ENCODE results near the gene DENND6B. TPM values are rescaled to one million over a fixed set of nuclear protein-coding genes. Genes with fewer than 3 reads are reported as not detected.
"Not testable (repeated sequence)": the region's sequence is repeated elsewhere in the genome, so short reads cannot be mapped to it uniquely, and the experiment has no call there.

DENND6B gene, protein sequence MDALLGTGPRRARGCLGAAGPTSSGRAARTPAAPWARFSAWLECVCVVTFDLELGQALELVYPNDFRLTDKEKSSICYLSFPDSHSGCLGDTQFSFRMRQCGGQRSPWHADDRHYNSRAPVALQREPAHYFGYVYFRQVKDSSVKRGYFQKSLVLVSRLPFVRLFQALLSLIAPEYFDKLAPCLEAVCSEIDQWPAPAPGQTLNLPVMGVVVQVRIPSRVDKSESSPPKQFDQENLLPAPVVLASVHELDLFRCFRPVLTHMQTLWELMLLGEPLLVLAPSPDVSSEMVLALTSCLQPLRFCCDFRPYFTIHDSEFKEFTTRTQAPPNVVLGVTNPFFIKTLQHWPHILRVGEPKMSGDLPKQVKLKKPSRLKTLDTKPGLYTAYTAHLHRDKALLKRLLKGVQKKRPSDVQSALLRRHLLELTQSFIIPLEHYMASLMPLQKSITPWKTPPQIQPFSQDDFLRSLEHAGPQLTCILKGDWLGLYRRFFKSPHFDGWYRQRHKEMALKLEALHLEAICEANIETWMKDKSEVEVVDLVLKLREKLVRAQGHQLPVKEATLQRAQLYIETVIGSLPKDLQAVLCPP
- polyA plus RNA-seq = 1 to 10 TPM; 2.0 to 4.0 (median 2.5) TPM

DNA sequence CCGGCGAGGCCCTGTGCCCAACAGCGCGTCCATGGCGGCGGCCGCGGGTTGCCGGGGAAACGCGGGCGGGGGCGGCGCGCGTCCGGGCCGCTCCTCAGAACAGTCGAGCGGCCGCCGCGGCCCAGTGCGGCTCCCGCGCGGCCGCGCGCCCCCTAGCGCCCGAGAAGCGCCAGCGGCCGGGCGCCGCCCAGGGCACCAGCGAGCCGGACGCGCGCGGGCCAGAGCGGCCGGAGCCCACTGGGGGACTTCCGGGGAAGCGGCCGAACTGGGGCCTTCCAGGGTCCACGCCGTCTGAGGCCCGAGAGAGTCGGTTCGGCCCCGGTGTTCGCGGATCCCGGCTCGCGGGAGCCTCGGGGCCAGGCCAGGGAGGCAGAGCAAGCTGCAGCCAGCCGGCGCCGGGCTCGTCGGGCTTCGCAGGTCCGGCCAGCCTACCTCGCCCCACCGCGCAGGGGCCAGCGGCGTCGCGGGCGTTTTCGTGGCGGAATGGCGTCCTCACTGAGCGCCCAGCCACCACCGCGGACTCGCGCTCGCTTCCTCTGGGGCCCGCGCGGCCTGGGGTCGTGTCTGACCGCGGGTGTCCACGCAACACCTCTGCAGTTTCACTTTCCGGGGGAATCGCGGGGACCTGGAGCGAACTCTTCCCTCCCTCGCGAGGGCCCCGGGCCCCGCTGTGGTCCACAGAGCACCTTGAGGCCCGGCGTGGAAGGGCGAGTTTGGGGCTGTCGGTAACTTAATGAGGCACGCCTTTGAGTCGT lies at the start of gene DENND6B:
TSS of gene DENND6B (minus strand) at position 57 of the 755 bp plus-strand sequence. CDS start at position 33, 24 bp downstream.
- H3K27ac ChIP-seq (ENCODE audit: low read depth, low read length) = peak within 1 kb of the TSS; percentile 29
- WGBS, 3 donors = 1 to 2% (median 1%) methylated on average over 80 to 105 of the region's 105 CpGs

DNA sequence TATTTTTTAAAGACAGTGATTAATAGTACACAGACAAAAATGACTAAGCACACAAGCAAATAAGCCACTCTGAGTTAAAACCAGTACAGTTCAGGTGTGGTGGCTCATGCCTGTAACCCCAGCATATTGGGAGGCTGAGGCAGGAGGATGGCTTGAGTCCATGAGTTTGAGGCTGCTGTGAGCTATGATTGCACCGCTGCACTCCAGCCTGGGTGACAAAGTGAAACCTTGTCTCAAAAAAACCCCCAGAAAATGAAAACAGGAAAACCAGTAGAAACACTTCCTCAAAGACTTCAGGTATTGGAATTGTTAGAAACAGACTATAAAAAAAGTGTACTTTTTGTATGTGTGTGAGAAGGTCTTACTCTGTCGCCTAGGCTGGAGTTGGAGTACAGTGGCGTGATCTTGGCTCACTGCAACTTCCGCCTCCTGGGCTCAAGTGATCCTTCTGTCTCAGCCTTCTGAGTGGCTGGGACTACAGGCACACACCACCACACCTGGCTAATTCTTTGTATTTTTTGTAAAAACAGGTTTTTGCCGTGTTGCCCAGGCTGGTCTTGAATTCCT lies 49.4 kb upstream of the DENND6B start:
- H3K27ac ChIP-seq (ENCODE audit: low read depth, low read length) = no peak overlapping the region

DNA sequence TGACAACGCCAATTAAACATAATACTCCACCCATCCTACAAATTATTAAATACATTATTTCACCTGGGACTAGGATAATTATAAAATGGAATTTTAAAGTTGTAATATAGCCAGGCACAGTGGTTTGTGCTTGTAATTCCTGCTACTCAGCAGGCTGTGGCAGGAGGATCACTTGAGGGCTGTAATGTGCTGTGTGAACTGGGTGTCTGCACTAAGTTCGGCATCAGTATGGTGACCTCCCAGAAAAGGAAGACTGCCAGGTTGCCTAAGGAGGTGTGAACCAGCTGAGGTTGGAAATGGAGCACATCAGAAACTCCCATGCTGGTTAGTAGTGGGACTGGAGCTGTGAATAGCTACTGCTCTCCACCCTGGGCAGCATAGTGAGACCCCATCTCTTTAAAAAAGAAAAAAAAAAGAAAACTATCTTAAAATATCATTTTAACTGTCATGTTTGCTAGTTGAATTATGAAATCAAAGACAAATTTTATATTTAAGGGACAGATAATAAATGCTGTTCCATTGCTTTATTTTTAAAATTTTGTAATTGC lies 44.4 kb upstream of the DENND6B start:
- WGBS, 3 donors = 96 to 100% (median 99%) methylated on average over 2 of the region's 2 CpGs
- no peak overlapping the region for H3K27ac ChIP-seq (ENCODE audit: low read depth, low read length)

More for the DNA sequence above, 49.4 kb upstream of the DENND6B start:
- 65 to 92% (median 81%) methylated on average over 5 of the region's 5 CpGs for WGBS, 3 donors

DNA sequence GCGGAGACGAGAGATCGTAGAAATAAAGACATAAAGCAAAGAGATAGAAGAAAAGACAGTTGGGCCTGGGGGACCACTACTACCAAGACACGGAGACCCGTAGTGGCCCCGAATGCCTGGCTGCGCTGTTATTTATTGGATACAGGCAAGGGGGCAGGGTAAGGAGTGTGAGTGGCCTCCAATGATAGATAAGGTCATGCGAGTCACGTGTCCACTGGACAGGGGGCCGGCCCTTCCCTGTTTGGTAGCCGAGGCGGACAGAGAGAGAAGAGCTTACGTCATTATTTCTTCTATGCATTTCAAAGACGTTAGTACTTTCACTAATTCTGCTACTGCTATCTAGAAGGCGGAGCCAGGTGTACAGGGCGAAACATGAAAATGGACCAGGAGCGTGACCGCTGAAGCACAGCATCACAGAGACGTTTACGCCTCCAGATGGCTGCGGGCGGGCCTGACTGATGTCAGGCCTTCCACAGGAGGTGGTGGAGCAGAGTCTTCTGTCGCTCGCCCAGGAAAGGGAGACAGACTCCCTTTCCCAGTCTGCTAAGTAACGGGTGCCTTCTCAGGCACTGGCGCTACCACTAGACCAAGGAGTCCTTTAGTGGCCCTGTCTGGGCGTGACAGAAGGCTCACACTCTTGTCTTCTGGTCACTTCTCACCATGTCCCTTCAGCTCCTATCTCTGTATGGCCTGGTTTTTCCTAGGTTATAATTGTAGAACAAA lies 41.1 kb upstream of the DENND6B start:
- WGBS, 3 donors = 92 to 97% (median 94%) methylated on average over 27 of the region's 27 CpGs
- no peak overlapping the region for H3K27ac ChIP-seq (ENCODE audit: low read depth, low read length)

DNA sequence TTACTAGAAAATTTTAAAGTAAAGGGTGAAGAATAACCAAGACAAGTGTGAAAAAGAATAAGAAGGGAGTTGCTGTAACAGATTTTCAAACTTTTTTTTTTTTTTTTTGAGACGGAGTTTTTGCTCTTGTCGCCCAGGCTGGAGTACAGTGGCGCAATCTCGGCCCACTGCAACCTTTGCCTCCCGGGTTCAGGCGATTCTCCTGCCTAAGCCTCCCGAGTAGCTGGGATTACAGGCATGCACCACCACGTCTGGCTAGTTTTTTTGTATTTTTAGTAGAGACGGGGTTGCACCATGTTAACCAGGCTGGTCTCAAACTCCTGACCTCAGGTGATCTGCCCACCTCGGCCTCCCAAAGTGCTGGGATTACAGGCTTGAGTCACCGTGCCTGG lies 37.0 kb upstream of the DENND6B start:
- WGBS, 3 donors = 90 to 94% (median 91%) methylated on average over 11 of the region's 11 CpGs
- not testable (repeated sequence) for H3K27ac ChIP-seq (ENCODE audit: low read depth, low read length)

DNA sequence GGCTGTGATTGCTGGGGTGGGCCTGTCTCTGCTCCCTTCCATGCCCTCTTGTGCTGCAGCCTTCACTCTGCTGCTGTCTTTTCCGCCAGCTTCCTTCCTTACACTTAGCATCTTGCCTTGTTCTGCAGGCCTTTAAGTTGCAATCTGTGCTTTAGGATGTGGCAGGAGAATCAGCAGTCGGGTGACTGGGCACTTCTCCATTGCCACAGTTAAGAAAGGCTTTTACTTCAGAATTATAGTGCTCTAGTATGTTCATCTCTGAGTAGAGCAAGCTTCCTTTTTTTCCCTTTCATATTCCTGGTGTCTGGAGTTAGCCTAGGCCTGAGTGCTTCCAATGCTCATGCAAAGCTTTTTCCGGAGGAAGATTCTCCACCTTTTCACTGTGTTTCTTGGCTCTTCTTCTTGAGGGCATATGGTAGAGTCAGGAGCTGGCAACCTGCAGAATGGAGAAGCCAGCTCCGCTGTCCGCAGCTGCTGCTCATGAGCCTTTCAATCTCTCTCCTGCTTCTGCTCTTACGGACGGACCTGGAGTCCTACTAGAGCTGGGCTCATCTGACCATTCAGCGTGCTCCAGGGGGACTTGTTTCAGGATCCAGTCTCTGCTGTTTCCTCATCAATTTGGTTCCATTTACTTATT lies 36.5 kb upstream of the DENND6B start:
- WGBS, 3 donors = 88 to 94% (median 93%) methylated on average over 8 of the region's 8 CpGs

DNA sequence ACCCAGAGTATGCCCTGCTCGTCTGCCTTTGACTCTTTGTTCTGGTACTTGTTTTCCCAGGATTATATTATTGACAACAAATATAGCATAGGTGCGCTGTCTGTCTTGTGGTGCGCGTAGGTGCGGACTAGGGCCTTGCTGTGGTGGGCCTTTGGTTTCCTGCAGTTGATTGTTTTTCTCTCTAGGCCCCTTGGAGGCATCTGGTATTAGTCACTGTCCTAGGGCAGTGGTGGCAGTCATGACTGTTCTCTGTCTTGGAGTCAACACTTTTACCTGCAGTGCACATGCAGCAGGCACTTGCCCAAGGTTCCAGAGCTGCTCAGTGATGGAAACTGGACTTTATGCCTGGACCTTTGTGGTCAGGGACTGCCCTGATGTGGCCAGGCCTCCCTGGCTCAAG lies 34.9 kb upstream of the DENND6B start:
- WGBS, 3 donors = 90 to 92% (median 92%) methylated on average over 5 of the region's 5 CpGs
- H3K27ac ChIP-seq (ENCODE audit: low read depth, low read length) = no peak overlapping the region

More for the DNA sequence above, 36.5 kb upstream of the DENND6B start:
- no peak overlapping the region for H3K27ac ChIP-seq (ENCODE audit: low read depth, low read length)

DNA sequence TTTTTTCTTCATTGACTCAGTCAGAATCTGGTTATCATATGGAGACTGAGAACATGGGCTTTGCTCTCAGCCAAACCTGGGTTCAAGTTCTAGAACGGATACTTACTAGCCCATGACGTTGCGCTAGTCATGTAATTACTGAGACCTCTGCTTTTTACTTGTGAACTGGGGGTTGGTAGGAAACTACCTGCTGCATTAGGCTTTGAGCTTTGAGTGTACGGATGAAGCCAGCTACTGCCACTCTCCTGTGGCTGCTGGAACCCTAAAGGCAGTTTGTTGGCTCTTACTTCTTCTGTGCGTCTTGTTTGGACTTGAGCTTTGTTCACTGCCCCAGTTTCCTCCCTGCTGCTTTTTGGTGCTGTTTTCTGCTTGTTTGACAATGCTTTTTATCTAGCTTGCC lies 34.4 kb upstream of the DENND6B start:
- 90 to 96% (median 95%) methylated on average over 5 of the region's 5 CpGs for WGBS, 3 donors

DNA sequence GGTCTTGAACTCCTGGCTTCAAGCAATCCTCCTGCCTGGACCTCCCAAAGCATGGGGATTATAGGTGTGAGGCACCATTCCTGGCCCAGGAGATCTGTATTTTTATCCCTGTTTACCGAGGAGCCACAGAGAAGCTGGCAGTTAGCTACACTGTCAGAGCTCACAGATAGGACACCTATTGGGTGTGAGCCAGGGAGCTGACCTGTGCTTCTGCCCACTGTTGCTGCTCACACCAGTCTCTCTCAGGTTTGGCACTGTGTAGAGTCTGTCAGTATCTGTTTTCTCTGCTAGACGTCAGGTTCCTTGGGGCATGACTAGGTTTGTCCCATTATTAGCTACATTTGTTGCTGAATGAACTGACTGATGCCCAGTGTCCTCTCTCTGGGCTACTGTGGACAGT lies 33.8 kb upstream of the DENND6B start:
- no peak overlapping the region for H3K27ac ChIP-seq (ENCODE audit: low read depth, low read length)
- 54 to 88% (median 84%) methylated on average over 2 of the region's 2 CpGs for WGBS, 3 donors

More for the DNA sequence above, 34.4 kb upstream of the DENND6B start:
- H3K27ac ChIP-seq (ENCODE audit: low read depth, low read length) = no peak overlapping the region

DNA sequence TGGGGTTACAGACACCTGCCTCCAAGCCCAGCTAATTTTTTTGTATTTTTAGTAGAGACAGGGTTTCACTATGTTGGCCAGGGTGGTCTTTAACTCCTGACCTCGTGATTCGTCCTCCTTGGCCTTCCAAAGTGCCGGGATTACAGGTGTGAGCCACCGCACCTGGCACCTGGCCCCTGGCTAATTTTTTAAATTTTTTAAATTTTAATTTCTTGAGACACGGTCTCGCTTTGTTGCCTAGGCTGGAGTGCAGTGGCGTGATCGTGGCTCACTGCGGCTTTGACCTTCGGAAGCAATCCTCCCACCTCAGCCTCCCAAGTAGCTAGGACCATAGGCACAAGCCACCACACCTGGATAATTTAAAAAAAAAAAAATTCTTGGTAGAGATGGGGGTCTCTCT lies 30.9 kb upstream of the DENND6B start:
- 90 to 94% (median 92%) methylated on average over 10 of the region's 10 CpGs for WGBS, 3 donors
- no peak overlapping the region for H3K27ac ChIP-seq (ENCODE audit: low read depth, low read length)

DNA sequence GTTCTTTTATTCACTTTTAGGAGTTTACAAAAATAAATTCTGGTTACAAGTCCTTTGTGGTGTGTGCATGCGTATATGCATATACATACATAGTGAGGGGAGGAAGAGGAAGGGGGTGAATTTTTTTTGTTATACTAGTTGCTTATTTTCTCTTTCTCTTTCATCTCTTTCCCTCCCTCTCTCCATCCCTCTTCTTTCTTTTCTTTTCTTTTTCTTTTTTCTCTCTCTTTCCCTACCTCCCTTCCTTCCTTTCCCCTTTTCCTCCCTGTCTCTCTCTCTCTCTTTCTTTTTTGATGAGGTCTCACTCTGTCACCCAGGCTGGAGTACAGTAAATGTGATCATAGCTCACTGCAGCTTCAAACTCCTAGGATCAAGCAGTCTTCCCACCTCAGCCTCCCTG lies 30.4 kb upstream of the DENND6B start:
- WGBS, 3 donors = 84 to 100% (median 88%) methylated on average over 1 of the region's 1 CpG
- no peak overlapping the region for H3K27ac ChIP-seq (ENCODE audit: low read depth, low read length)

DNA sequence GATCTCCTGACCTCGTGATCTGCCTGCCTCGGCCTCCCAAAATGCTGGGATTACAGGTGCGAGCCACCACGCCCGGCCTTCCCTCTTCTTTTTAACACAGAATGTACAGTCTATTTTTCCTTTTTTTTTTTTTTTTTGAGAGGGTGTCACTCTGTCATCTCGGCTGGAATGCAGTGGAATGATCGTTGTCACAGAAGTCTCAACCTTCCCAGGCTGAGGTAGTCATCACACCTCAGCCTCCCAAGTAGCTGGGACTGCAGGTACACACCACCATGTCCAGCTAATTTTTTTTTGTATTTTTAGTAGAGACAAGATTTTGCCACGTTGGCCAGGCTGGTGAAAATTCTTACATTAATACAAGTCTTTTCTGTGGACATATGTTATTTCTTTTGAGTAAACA lies 29.4 kb upstream of the DENND6B start:
- no peak overlapping the region for H3K27ac ChIP-seq (ENCODE audit: low read depth, low read length)
- 94 to 96% (median 96%) methylated on average over 8 of the region's 8 CpGs for WGBS, 3 donors

DNA sequence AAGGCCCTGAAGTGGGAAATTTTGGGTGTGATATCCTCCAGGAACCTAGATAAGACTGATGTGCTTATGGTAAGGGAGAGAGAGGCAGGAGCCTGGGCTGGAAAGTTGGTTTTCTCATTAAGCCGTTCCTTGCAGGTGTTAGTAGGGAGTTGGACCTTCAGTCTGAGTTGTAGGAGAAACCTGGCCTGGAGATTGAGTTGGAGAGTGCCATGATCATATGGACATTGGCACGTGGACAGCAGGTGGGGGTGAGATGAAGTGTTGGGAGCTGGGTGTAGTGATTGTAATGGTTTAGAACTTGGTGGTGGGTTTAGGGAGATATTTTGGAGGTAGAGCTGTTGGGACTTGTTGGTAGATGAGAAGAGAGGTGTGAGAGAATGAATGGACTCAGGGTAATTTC lies 21.2 kb upstream of the DENND6B start:
- whole genome bisulfite sequencing, 3 donors = 30 to 73% (median 66%) methylated on average over 2 of the region's 2 CpGs
- no peak overlapping the region for H3K27ac ChIP-seq (ENCODE audit: low read depth, low read length)

DNA sequence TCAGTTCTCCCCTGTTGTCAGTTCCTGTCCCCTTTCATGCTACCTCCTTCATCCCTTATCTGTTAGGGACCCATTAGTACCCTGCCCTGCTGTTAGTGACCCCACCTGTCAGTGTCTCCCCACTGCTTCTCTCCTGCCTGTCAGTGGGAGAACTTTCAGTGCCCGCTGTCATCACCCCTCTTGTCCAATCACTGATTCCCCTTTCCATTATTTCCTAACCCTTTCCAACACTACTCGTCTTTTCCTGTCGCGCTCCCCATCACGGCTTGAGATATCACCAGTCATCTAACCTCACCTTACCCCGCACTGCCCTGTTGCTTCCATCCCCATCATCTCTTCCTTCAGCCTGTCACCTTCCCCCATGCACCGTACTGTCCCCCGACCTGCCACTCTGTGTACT lies 20.3 kb upstream of the DENND6B start:
- no peak overlapping the region for H3K27ac ChIP-seq (ENCODE audit: low read depth, low read length)
- 77 to 78% (median 78%) methylated on average over 8 of the region's 8 CpGs for WGBS, 3 donors

DNA sequence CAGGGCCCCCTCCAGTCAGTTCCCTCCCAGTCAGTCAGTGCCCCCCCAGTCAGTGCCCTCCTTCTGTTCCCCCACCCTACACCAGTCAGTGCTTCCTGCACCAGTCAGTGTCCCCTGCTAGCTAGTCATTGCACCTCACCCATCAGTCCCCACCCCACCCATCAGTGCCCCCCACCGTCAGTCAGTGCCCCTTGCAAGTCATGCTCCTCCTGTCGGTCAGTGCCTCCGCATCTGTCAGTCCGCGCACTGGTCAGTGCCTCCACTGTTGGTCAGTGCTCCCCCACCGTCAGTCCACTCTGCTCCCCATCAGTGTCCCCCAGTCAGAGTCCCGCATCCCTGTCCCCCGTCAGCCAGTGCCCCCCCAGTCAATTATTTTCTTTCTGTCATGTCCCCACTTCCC lies 19.7 kb upstream of the DENND6B start:
- WGBS, 3 donors = 73 to 78% (median 73%) methylated on average over 8 of the region's 8 CpGs
- no peak overlapping the region for H3K27ac ChIP-seq (ENCODE audit: low read depth, low read length)

DNA sequence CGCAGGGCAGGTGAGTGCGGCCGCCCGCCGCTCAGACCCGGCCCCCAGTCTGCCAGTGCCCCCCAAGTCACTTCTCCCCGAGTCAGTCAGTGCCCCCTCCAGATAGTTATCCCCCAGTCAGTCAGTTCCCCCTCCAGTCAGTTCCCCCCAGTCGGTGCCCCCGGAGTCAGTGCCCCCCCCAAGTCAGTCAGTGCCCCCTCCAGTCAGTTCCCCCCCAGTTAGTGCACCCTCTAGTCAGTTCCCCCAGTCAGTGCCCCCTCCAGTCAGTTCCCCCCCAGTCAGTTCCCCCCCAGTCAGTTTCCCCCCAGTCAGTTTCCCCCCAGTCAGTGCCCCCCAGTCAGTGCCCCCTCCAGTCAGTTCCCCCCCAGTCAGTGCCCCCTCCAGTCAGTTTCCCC lies 16.7 kb upstream of the DENND6B start:
- H3K27ac ChIP-seq (ENCODE audit: low read depth, low read length) = no peak overlapping the region
- 0 to 1% (median 0%) methylated on average over 7 to 9 of the region's 9 CpGs for WGBS, 3 donors

DNA sequence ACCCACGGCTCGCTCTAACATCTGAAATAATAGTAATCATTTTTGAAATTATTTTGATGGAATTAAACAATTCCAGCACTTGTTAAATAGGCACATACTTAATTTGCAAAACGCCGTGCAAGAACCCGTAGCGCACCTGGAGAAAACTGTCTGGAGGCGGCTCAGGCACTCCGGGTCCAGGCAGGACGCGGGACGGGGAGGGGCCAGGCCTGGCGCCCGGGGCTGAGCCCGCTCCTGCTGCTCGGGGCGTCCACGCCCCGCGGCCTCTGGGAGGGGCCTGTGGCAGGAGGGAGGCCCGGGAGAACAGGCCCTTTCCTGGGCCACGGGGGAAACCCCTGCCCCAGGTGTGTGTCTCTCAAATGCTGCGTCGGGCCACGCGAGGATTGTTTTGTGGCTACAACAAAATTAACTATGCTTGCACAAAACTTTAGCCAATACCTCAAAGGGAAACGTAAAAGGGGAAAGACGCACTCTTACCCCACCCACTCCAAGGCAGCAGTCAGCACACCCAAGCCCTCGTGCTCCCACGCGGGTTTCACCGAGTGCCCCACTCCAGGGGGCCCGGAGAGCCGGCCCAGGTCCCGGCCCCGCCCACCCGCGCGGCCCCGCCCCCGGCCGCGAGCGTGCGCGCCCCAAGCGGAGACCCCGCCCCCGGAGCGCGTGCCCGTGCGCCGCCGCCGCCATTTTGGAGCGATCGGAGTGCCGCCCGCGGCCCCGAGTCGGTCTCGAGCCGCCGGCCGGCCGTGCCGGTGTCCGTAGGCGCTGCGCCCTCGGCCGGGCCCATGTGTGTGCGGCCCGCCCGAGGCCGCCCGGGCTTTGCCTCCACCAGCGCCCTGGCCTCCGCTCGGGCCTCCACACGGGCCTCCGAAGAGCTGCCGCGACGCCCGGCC lies 16.1 kb upstream of the DENND6B start, which contains the start of gene PPP6R2:
TSS of gene PPP6R2 (plus strand) at position 677 of the 890 bp plus-strand sequence. CDS start 50,582 bp downstream, outside the sequence.
- 0 to 1% (median 1%) methylated on average over 44 to 87 of the region's 87 CpGs for WGBS, 3 donors
- no peak within 1 kb of the TSS for H3K27ac ChIP-seq (ENCODE audit: low read depth, low read length)

Data from adipose tissue (tissue), 3 donors.